ENCODE results near the gene LPP. TPM values are rescaled to one million over a fixed set of nuclear protein-coding genes. Genes with fewer than 3 reads are reported as not detected.

Gene LPP
- total and polyA plus RNA-seq, 2 donors from 2014 or later: 6.7 to 233 TPM

- TF ChIP-seq CTCF (IDR thresholded peaks at IDR 0.05; ENCODE audit: borderline replicate concordance, extremely low read depth, insufficient read depth): no peak
- Histone ChIP-seq H3K9me3 (ENCODE audit: control insufficient read depth in 2 of 3, insufficient read depth in 1 of 3, low read length in 3 of 3) (no peaks in the 10 kb centered on the region), H3K9ac (ENCODE audit: low read length in 3 of 3) (no peak overlapping the region), H3K27me3 (ENCODE audit: control insufficient read depth, insufficient read depth, low read length) (no peaks in the 10 kb centered on the region), H3K27ac (ENCODE audit: low read depth in 2 of 2, low read length in 2 of 2) (no peak overlapping the region), H3K4me1 (ENCODE audit: control insufficient read depth in 2 of 3, insufficient read depth in 2 of 3, low read depth in 1 of 3, low read length in 3 of 3) (no peaks in the 10 kb centered on the region), H3K36me3 (ENCODE audit: control insufficient read depth in 2 of 3, insufficient read depth in 3 of 3, low read length in 3 of 3) (no peaks in the 10 kb centered on the region), H3K4me3 (ENCODE audit: low read length in 3 of 3) (no peak overlapping the region)
- intact Hi-C loops (cut with DNase I): no loop called here
- FAIRE-seq (no peak), DNase-seq (no peak)
These were observed 686.3 kb downstream of the LPP start for GRCh38 chr3:188840290-188840689.

- H3K27me3 ChIP-seq (ENCODE audit: control insufficient read depth, insufficient read depth, low read length): no peaks in the 10 kb centered on the region
- DNase-seq: no peak
These were observed 687.9 kb downstream of the LPP start for GRCh38 chr3:188841906-188842305.

GRCh38 chr3:188842639-188843038, 688.7 kb downstream of the LPP start:
- DNase-seq: no peak
- H3K9ac ChIP-seq (ENCODE audit: low read length in 3 of 3): no peak overlapping the region
- H3K4me1 ChIP-seq (ENCODE audit: control insufficient read depth in 2 of 3, insufficient read depth in 2 of 3, low read depth in 1 of 3, low read length in 3 of 3): no peaks in the 10 kb centered on the region
- peak; percentile 23 for FAIRE-seq
- intact Hi-C loops (cut with DNase I): no loop called here
- no peaks in the 10 kb centered on the region for H3K27me3 ChIP-seq (ENCODE audit: control insufficient read depth, insufficient read depth, low read length)
- no peak overlapping the region for H3K4me3 ChIP-seq (ENCODE audit: low read length in 3 of 3)
- no peak overlapping the region for H3K27ac ChIP-seq (ENCODE audit: low read depth in 2 of 2, low read length in 2 of 2)
- H3K36me3 ChIP-seq (ENCODE audit: control insufficient read depth in 2 of 3, insufficient read depth in 3 of 3, low read length in 3 of 3): no peaks in the 10 kb centered on the region
- H3K9me3 ChIP-seq (ENCODE audit: control insufficient read depth in 2 of 3, insufficient read depth in 1 of 3, low read length in 3 of 3): no peaks in the 10 kb centered on the region
- TF ChIP-seq CTCF (IDR thresholded peaks at IDR 0.05; ENCODE audit: borderline replicate concordance, extremely low read depth, insufficient read depth): no peak

More at GRCh38 chr3:188841906-188842305, 687.9 kb downstream of the LPP start:
- Histone ChIP-seq H3K4me3 (ENCODE audit: low read length in 3 of 3) (no peak overlapping the region), H3K27ac (ENCODE audit: low read depth in 2 of 2, low read length in 2 of 2) (no peak overlapping the region), H3K9me3 (ENCODE audit: control insufficient read depth in 2 of 3, insufficient read depth in 1 of 3, low read length in 3 of 3) (no peaks in the 10 kb centered on the region), H3K9ac (ENCODE audit: low read length in 3 of 3) (no peak overlapping the region), H3K36me3 (ENCODE audit: control insufficient read depth in 2 of 3, insufficient read depth in 3 of 3, low read length in 3 of 3) (no peaks in the 10 kb centered on the region), H3K4me1 (ENCODE audit: control insufficient read depth in 2 of 3, insufficient read depth in 2 of 3, low read depth in 1 of 3, low read length in 3 of 3) (no peaks in the 10 kb centered on the region)
- intact Hi-C loops (cut with DNase I): no loop called here
- no peak for TF ChIP-seq CTCF (IDR thresholded peaks at IDR 0.05; ENCODE audit: borderline replicate concordance, extremely low read depth, insufficient read depth)
- no peak for FAIRE-seq

- Histone ChIP-seq H3K4me3 (ENCODE audit: low read length in 3 of 3) (no peak overlapping the region), H3K36me3 (ENCODE audit: control insufficient read depth in 2 of 3, insufficient read depth in 3 of 3, low read length in 3 of 3) (no peaks in the 10 kb centered on the region), H3K9ac (ENCODE audit: low read length in 3 of 3) (no peak overlapping the region), H3K4me1 (ENCODE audit: control insufficient read depth in 2 of 3, insufficient read depth in 2 of 3, low read depth in 1 of 3, low read length in 3 of 3) (no peaks in the 10 kb centered on the region), H3K9me3 (ENCODE audit: control insufficient read depth in 2 of 3, insufficient read depth in 1 of 3, low read length in 3 of 3) (no peaks in the 10 kb centered on the region), H3K27ac (ENCODE audit: low read depth in 2 of 2, low read length in 2 of 2) (no peak overlapping the region), H3K27me3 (ENCODE audit: control insufficient read depth, insufficient read depth, low read length) (no peaks in the 10 kb centered on the region)
- no peak for DNase-seq
- FAIRE-seq: no peak
- intact Hi-C loops (cut with DNase I): no loop called here
- TF ChIP-seq CTCF (IDR thresholded peaks at IDR 0.05; ENCODE audit: borderline replicate concordance, extremely low read depth, insufficient read depth): no peak
These were observed 690.1 kb downstream of the LPP start for GRCh38 chr3:188844096-188844495.

All from kidney (tissue), 14 donors.